ENCODE data around the gene KDM5A.

The KDM5A gene

DNA sequence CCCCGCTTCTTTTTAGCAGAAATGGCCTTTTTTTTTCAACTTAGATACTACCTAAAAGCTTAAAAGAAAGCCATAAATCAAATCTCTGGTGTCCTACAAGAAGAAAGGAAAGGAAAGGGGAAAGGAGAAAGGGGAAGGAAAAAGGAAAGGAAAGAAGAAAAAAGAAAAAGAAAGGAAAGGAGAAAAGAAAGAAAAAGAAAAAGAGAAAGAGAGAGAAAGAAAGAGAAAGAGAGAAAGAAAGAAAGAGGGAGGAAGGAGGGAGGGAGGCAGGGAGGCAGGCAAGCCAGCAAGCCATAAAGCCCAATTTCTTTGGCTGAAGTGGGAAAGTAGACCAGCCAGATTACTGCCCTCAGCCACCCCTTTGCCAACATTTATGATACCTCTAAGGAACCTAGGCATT is 94.0 kb downstream of the KDM5A start:
- Histone ChIP-seq H4K20me1 (ENCODE audit: insufficient read depth, low read length) (no peaks in the 10 kb centered on the region), H3K36me3 (ENCODE audit: insufficient read depth, low read length) (peaks cover 95% of the 10 kb centered on the region)
- TF ChIP-seq, protein P1, sequence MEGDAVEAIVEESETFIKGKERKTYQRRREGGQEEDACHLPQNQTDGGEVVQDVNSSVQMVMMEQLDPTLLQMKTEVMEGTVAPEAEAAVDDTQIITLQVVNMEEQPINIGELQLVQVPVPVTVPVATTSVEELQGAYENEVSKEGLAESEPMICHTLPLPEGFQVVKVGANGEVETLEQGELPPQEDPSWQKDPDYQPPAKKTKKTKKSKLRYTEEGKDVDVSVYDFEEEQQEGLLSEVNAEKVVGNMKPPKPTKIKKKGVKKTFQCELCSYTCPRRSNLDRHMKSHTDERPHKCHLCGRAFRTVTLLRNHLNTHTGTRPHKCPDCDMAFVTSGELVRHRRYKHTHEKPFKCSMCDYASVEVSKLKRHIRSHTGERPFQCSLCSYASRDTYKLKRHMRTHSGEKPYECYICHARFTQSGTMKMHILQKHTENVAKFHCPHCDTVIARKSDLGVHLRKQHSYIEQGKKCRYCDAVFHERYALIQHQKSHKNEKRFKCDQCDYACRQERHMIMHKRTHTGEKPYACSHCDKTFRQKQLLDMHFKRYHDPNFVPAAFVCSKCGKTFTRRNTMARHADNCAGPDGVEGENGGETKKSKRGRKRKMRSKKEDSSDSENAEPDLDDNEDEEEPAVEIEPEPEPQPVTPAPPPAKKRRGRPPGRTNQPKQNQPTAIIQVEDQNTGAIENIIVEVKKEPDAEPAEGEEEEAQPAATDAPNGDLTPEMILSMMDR (IDR thresholded peaks at IDR 0.05; ENCODE audit: low read length) = no peak
- no peak for TF ChIP-seq EZH2 (IDR thresholded peaks at IDR 0.05; ENCODE audit: borderline replicate concordance, low read length)

DNA sequence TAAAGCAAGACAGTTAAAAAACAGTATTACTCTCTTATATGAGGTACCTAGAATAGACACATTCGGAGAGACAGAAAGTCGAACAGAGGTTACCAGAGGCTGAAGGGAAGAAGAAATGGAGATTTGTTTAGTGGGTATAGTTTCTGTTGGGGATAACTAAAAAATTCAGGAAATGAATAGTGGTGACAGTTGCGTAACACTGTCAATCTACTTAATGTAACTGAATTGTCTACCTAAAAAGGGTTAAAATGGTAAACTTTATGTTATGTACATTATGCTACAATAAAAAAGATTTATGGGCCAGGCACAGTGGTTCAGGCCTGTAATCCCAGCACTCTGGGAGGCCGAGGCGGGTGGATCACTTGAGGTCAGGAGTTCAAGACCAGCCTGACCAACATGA is 95.9 kb downstream of the KDM5A start:
- H3K4me2 ChIP-seq (ENCODE audit: low read length) = no peak overlapping the region
- 0 out of 2 replicates have a peak, but pooled peaks cover 3% of the 10 kb centered on the region for H3K9me3 ChIP-seq (ENCODE audit: low read length)
- no peak overlapping the region for H3K27ac ChIP-seq (ENCODE audit: low read depth, low read length, poor library complexity, severe bottlenecking)
- TF ChIP-seq, protein P1 (IDR thresholded peaks at IDR 0.05; ENCODE audit: low read length) = no peak
- TF ChIP-seq EZH2 (IDR thresholded peaks at IDR 0.05; ENCODE audit: borderline replicate concordance, low read length) = no peak
- no peak overlapping the region for H3K4me3 ChIP-seq (ENCODE audit: low read depth, low read length, poor library complexity, severe bottlenecking)
- no peak overlapping the region for H2AFZ ChIP-seq (ENCODE audit: low read length)
- H3K9ac ChIP-seq (ENCODE audit: low read length) = no peak overlapping the region
- no peaks in the 10 kb centered on the region for H3K9me2 ChIP-seq (ENCODE audit: low read depth, low read length)
- no peaks in the 10 kb centered on the region for H3K79me2 ChIP-seq (ENCODE audit: insufficient read depth, low read length)
- H3K36me3 ChIP-seq (ENCODE audit: insufficient read depth, low read length) = peaks cover 95% of the 10 kb centered on the region
- H3K27me3 ChIP-seq (ENCODE audit: insufficient read depth, low read length) = no peaks in the 10 kb centered on the region
- no peaks in the 10 kb centered on the region for H4K20me1 ChIP-seq (ENCODE audit: insufficient read depth, low read length)
- H3F3A ChIP-seq (ENCODE audit: insufficient read depth, low read length) = no peaks in the 10 kb centered on the region
- no peaks in the 10 kb centered on the region for H3K4me1 ChIP-seq (ENCODE audit: insufficient read depth, low read length, severe bottlenecking)

More for the DNA sequence above, 94.0 kb downstream of the KDM5A start:
- Histone ChIP-seq H3K4me2 (ENCODE audit: low read length) (no peak overlapping the region), H3K27ac (ENCODE audit: low read depth, low read length, poor library complexity, severe bottlenecking) (no peak overlapping the region), H3K9me2 (ENCODE audit: low read depth, low read length) (no peaks in the 10 kb centered on the region), H3F3A (ENCODE audit: insufficient read depth, low read length) (no peaks in the 10 kb centered on the region), H2AFZ (ENCODE audit: low read length) (no peak overlapping the region), H3K27me3 (ENCODE audit: insufficient read depth, low read length) (no peaks in the 10 kb centered on the region), H3K9me3 (ENCODE audit: low read length) (no peaks in the 10 kb centered on the region), H3K9ac (ENCODE audit: low read length) (no peak overlapping the region), H3K79me2 (ENCODE audit: insufficient read depth, low read length) (no peaks in the 10 kb centered on the region), H3K4me3 (ENCODE audit: low read depth, low read length, poor library complexity, severe bottlenecking) (no peak overlapping the region), H3K4me1 (ENCODE audit: insufficient read depth, low read length, severe bottlenecking) (no peaks in the 10 kb centered on the region)

GRCh38 chr12:292186-292585 is 96.9 kb downstream of the KDM5A start:
- Histone ChIP-seq H3K9me2 (ENCODE audit: low read depth, low read length) (no peaks in the 10 kb centered on the region), H4K20me1 (ENCODE audit: insufficient read depth, low read length) (no peaks in the 10 kb centered on the region), H3K79me2 (ENCODE audit: insufficient read depth, low read length) (no peaks in the 10 kb centered on the region), H3F3A (ENCODE audit: insufficient read depth, low read length) (no peaks in the 10 kb centered on the region), H3K9me3 (ENCODE audit: low read length) (0 out of 2 replicates have a peak, but pooled peaks cover 7% of the 10 kb centered on the region), H3K27me3 (ENCODE audit: insufficient read depth, low read length) (no peaks in the 10 kb centered on the region), H3K4me3 (ENCODE audit: low read depth, low read length, poor library complexity, severe bottlenecking) (no peak overlapping the region), H3K9ac (ENCODE audit: low read length) (no peak overlapping the region), H3K27ac (ENCODE audit: low read depth, low read length, poor library complexity, severe bottlenecking) (no peak overlapping the region), H3K4me1 (ENCODE audit: insufficient read depth, low read length, severe bottlenecking) (no peaks in the 10 kb centered on the region), H3K36me3 (ENCODE audit: insufficient read depth, low read length) (peaks cover 96% of the 10 kb centered on the region), H3K4me2 (ENCODE audit: low read length) (no peak overlapping the region), H2AFZ (ENCODE audit: low read length) (no peak overlapping the region)
- TF ChIP-seq, protein P1 (IDR thresholded peaks at IDR 0.05; ENCODE audit: low read length) = no peak
- TF ChIP-seq EZH2 (IDR thresholded peaks at IDR 0.05; ENCODE audit: borderline replicate concordance, low read length) = no peak
